GM18526 (cell line): ENCODE measurements around the gene EGFLAM.

Experiments
- POLR2A ChIP-seq: IDR thresholded peaks from 3 replicates; pipeline ENCODE4 v1.6.1; 2011; ENCODE audit not compliant: insufficient read length; ENCODE audit errors: extremely low read depth

EGFLAM gene

DNA sequence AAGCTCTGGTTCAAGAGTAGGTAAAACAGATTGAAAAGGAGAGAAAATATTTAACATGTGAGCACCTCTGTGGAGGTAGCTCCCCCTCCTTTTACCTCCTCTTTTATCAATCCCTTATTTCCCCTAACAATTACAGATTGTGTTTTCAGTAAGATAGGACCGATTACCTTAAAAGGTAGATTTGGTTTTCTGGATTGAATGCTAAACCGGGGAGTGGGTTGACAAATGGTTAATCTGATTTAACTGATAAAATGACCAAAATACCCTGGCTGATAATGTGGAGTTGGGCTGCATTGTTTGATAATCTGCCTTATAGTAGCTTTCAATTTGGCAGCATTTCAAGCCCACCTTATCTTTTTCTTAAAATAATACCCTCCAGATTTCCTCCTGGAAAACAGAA lies 83.9 kb downstream of the EGFLAM start:
- no peak for TF ChIP-seq POLR2A

DNA sequence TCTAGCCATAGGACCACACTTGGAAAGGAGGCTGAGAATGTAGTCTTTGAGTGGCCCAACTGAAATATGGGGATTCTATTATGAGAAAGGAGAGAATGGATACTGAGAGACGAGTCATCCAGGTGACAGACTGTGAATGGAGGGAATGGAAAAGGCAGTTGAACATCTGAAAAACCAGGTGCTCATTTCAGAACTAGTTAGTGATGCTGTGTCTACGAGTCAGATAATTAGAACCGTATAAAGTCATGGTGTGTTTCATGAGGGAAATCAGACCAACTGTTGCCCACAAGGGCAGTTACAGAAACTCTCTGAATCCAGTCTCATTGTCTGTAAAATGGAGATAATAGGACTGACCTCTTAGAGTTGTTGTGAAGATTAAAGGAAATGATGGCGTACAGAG lies 86.5 kb downstream of the EGFLAM start:
- TF ChIP-seq POLR2A = no peak

DNA sequence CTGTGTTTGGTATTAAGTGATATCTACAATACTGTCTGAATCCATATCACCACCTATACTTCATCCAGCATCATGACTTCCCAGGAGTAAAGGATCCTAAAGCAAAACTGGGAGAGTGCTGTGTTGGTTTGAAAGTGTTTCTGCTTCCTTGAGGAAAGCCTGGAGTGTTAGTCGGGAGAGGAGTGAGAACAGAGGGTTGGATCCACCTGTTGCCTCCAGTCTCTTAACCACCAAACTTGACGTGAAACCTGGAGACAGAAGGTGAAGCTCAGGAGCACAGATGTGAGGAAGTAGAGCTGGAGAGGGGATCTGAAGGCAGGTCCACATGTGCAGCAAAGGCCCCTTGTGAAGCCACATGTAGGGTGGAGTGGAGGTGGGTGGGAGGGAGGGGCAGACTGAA lies 88.2 kb downstream of the EGFLAM start:
- TF ChIP-seq POLR2A = no peak

DNA sequence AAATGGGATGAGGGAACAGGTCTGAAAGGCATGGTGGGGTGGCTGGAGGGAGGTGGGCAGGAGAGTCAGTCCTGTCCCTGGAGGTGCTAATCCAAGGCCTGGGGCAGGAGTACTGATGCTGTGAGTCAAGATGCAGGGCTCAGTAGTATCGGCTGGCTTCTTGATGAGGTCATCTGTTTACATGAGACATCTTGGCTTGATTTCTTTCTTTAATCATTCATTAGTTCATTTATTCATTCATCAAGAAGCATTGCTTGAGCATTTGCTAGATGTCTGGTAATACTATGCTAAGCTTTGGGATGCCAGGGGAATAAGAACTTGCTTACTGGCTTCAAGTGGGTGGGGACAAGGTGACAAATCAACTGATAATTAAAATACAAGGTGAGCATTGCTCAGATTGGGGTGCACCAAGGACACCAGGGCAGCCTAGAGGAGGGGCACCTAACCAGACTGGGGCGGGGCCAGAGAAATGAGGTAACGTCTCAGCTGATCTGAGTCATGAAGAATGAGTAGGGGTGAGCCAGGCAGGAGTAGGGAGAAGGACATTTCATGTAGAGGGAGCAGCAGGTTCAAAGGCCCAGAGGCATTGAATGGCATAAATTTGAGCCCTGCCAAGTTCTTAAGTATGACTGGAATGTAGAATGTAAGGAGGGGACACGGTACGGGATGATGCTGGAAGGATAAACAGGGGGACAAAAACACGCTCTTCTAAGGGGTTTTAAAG lies 88.8 kb downstream of the EGFLAM start:
- TF ChIP-seq POLR2A = no peak

DNA sequence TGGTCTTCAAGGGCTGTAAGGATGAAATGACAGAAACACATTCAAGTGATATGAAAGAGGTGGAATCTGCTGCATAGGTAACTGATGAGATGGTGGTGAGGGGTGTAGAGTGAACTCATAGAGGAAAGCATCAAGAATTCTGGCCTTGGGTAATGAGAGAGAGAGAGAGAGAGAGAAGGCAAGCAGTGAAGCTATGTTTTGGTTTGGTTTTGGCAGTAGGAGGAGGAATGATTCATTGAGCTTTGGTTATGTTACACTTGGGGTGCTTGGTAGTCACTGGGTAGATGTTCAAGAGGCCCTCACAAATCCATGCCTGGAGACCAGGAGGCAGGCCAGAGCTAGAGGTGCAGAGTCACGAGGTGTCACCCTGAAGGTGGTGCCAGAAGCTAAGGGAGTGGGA lies 89.5 kb downstream of the EGFLAM start:
- no peak for TF ChIP-seq POLR2A

DNA sequence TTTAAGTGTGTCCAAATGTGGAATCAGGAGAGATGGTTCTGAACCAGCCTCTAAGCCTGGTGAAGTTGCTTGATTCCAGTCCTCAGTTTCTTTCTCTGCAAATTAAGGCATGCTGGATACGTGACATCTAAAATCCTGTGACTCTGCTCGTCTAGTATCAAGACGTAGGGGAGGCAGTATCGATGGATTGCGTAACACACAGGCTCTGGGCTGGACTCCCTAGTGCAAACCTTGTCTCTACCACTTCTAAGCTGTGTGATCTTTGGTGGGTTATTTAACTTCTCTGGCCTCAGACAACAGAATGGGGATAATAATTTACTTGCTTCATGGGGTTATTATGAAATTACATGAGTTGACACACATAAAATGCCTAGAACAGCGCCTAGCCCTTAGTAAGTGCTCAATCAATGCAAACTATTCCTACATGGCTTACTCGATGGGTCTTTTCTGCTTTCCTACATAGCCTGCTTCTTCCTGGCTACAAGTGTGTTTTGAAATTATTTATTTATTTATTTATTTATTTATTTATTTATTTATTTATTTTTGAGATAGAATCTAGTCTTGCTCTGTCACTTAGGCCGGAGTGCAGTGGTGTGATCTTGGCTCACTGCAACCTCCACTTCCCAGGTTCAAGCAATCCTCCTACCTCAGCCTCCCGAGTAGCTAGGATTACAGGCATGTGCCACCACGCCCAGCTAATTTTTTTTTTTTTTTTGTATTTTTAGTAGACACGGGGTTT lies 102.1 kb downstream of the EGFLAM start:
- no peak for TF ChIP-seq POLR2A

GRCh38 chr5:38362713-38363112 lies 104.4 kb downstream of the EGFLAM start:
- no peak for TF ChIP-seq POLR2A

GRCh38 chr5:38364825-38365224 lies 106.5 kb downstream of the EGFLAM start:
- no peak for TF ChIP-seq POLR2A

DNA sequence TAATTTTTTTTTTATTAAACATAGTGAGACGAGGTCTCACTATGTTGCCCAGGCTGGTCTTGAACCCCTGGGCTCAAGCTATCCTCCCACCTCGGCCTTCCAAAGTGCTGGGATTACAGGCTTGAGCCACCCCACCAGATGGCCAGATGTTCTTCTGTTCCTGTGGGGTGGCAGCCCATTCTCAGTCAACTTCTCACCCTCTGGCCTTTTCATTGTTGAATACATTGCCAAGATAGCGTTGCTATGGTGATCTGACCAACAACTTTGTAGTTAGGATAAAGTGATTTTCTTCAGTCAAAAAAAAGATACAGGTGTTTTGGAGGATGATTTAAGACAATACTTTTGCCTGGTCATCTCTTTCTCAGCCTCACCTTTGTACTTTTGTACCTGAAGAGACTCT lies 109.1 kb downstream of the EGFLAM start:
- no peak for TF ChIP-seq POLR2A

GRCh38 chr5:38367966-38368365 lies 109.6 kb downstream of the EGFLAM start:
- no peak for TF ChIP-seq POLR2A

DNA sequence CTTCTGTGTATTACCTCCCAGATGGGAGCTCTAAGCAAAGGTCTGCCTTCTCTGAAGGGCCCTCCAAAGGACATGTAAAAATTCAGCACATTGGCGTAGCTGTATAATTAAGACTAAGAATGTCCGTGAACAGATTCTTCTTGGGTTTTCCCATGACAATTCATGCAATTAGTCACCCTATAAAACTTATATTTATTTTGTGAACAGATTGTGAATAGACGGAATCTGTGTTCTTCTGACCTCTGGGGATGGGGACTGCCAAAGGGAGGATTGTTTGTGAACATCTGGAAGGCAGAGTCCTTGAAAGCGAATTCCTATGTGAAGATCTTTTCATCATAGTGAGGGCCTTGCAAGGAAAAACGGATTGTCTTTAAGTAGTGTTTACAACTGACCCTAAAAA lies 111.3 kb downstream of the EGFLAM start:
- TF ChIP-seq POLR2A = no peak

- no peak for TF ChIP-seq POLR2A
Measured at GRCh38 chr5:38370358-38371100, 112.2 kb downstream of the EGFLAM start.

DNA sequence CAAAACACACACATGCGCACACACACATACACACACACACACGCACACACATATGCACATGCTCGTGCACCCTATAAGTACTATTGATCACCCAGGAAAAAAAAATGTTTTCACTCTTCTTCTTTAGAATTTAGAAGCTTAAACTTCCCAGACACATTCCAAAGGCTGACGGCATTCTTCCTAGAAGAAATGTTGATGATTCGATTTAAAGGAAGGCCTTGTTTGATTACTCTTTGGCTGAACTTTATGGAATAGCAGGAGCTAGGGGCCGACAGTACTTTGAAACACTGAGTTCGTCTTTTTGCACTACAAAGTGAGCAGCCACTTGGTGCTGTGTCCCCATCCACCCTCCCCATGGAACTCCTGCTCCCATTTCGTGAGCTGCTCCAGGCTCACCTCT lies 113.2 kb downstream of the EGFLAM start:
- TF ChIP-seq POLR2A = no peak

DNA sequence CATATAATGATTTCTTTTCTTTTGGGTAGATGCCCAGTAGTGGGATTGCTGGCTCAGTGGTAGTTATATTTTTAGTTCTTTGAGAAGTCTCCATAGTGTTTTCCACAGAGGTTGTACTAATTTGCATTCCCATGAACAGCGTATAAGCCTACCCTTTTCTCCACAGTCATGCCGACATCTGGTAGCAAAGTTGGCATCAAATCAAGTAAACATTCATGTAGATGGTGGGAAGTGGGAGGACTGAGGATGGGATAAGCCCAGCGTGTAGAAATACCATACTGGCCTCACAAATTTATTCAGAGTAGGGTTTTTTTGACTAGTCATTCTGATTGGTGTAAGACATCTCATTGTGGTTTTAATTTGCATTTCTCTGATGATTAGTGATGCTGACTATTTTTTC lies 115.4 kb downstream of the EGFLAM start:
- no peak for TF ChIP-seq POLR2A

DNA sequence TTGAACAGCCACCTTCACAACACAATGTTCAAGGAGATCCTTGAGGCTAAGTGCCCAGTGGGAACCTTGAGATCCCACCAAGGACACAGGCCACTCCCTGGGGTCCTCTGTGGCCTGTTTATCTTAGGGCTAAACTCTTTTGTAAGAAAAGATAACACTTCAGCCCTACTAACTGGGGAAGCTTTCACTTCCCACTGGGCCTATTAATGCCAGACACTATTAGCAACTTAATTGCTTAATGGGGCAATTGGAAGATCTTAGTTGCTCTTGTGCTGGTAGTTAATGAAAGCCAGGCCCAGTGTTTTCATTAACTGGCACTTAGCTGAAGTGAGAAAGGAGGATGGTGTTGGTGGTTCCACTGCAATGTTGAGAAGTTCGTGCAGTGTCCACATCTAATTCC lies 117.1 kb downstream of the EGFLAM start:
- TF ChIP-seq POLR2A = no peak

- TF ChIP-seq POLR2A = no peak
Measured at GRCh38 chr5:38376404-38376803, 118.0 kb downstream of the EGFLAM start.

GRCh38 chr5:38378579-38378978 lies 120.2 kb downstream of the EGFLAM start:
- no peak for TF ChIP-seq POLR2A
